Epithelial cell of proximal tubule (primary cell): ENCODE data around the gene ITK. TPM values are rescaled to one million over a fixed set of nuclear protein-coding genes. Genes with fewer than 3 reads are reported as not detected.
A peak's percentile ranks its signal among the peaks of the same experiment; 100 is the strongest.

Source experiments
- DNase-seq: peaks from one replicate; pipeline ENCODE4 v3.0.0-alpha.2; 2011; ENCODE audit warnings: low read depth
- H3K4me3 ChIP-seq: 2 replicates; pipeline ENCODE4 v1.5.1; 2011; ENCODE audit warnings: low read depth, mild to moderate bottlenecking, low read length
- CTCF ChIP-seq: conservative IDR thresholded peaks from 2 replicates; pipeline ENCODE4 v1.5.1; 2012; ENCODE audit warnings: low read depth, mild to moderate bottlenecking, low read length
- total RNA-seq: library from RNA; depleted of rRNA; stranded (reverse); fragments of >200 nt; gene quantifications from 2 replicates; pipeline ENCODE4 v1.2.3, GENCODE V29; 2015

Gene ITK
- total RNA-seq, 1 donor from 2014 or later = not detected

- no peak overlapping the region for H3K4me3 ChIP-seq
- no peak for DNase-seq
Observed at GRCh38 chr5:157267761-157268480, 87.3 kb downstream of the ITK start.

GRCh38 chr5:157269165-157269671, 88.6 kb downstream of the ITK start:
- TF ChIP-seq CTCF = no peak
- no peak overlapping the region for H3K4me3 ChIP-seq
- no peak for DNase-seq

More at GRCh38 chr5:157267761-157268480, 87.3 kb downstream of the ITK start:
- peak; percentile 31 for TF ChIP-seq CTCF

- TF ChIP-seq CTCF = no peak
- no peak for DNase-seq
- no peak overlapping the region for H3K4me3 ChIP-seq
Observed at GRCh38 chr5:157269761-157270272, 89.2 kb downstream of the ITK start.

GRCh38 chr5:157270771-157271170, 90.1 kb downstream of the ITK start:
- no peak overlapping the region for H3K4me3 ChIP-seq
- no peak for DNase-seq
- no peak for TF ChIP-seq CTCF

- no peak for DNase-seq
- no peak for TF ChIP-seq CTCF
- H3K4me3 ChIP-seq = no peak overlapping the region
Observed at GRCh38 chr5:157271740-157272271, 91.2 kb downstream of the ITK start.

- TF ChIP-seq CTCF = no peak
Observed at GRCh38 chr5:157273131-157273556, 92.5 kb downstream of the ITK start.

More at GRCh38 chr5:157273131-157273556, 92.5 kb downstream of the ITK start:
- DNase-seq = no peak
- H3K4me3 ChIP-seq = no peak overlapping the region
